Stimulated activated CD4-positive, alpha-beta T cell treated with anti-CD3 and anti-CD28 coated beads, Interleukin-1b, Interleukin-23, amount 100 ng/mL, for 48 hours (primary cell): ENCODE results near the gene NSMCE1.

Source experiments
- DNase-seq: peaks from one replicate; pipeline ENCODE4 v3.0.0-alpha.2; 2020

NSMCE1 gene

DNA sequence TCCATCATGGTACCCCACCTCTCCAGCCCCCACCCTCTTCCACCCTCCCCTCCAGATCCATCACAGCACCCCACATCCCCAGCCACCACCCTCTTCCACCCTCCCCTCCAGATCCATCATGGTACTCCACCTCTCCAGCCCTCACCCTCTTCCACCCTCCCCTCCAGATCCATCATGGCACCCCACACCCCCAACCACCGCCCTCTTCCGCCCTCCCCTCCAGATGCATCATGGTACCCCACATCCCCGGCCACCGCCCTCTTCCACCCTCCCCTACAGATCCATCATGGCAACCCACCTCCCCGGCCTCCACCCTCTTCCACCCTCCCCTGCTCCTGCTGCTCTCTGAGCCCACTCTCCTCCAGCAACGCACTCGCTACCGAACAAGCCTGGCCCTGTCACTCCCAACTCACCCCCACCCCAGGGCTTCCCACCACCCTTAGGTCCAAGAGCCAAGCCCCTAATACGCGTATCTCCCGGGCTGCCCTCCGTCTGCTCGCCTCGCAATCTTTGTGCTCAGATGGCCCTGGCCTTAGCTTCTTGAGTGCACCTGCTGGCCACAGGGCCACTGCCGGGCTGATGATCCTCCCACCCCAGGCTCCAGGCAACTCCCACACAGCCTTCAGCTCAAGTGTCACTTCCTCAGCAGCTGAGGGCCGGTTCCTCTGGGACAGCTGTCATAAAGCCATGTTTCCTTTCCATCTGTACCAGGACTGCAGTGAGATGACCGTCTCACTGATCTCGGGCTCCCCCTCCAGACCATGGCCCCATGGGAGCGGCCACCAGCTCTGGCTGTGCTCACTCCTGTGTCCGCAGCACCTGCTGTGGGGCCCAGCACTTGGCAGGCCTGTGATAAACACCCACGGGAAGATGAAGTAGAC lies 39.7 kb downstream of the NSMCE1 start:
- no peak for DNase-seq

- no peak for DNase-seq
These were observed 40.5 kb downstream of the NSMCE1 start for GRCh38 chr16:27228045-27228444.

DNA sequence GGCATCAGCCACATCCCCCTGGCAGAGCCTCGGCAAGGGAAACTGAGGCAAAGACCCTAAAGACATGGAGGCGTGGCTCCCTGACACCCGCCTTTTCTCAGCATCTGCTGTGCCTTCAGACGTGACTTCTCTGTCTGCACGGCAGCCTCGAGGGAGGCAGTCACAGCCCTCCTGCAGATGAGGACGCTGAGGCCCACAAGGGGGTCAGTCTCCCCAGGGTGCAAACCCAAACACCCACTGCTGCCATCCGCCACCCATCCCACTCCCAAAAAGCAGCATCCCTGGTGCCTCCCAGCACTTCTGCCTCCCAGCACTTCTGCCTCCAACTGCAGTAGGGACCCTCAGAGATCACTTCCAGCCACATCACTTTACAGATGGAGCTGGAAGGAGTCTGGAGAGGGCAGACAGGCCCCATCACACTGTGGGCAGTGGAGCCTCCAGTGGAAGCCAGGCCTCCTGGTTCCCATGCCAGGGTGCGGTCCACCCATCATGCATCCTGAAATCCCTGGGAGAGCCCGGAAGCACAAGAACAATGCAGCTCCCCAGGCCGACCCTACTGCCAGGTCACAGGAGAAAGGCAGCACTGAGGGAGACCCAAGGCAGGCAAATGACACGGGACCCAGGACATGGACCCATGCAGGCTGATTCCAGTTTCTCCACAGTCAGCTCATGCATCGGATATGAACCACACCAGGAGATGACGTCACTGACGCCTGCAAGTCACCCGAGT lies 41.4 kb downstream of the NSMCE1 start:
- no peak for DNase-seq

DNA sequence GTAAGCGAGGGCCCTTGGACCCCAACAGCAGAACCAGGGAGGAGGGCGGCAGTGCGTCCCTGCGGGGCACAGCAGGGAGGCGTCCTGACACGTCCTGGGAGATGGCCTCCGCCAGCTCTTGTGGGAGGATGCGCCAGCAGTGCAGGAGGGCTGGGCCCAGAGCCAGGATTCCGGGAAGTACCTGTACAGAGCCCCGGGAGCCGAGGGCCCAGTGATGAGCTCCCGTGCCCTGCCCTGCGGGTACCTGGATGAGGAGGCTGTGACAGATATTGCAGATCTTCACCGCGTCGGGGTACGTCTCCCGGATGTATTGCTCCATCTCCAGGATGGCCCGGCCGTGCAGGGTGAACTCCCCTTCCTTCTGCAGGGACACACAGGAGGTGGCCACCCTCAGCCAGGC lies 42.1 kb downstream of the NSMCE1 start:
- no peak for DNase-seq

- no peak for DNase-seq
These were observed 42.8 kb downstream of the NSMCE1 start for GRCh38 chr16:27225536-27226360.

DNA sequence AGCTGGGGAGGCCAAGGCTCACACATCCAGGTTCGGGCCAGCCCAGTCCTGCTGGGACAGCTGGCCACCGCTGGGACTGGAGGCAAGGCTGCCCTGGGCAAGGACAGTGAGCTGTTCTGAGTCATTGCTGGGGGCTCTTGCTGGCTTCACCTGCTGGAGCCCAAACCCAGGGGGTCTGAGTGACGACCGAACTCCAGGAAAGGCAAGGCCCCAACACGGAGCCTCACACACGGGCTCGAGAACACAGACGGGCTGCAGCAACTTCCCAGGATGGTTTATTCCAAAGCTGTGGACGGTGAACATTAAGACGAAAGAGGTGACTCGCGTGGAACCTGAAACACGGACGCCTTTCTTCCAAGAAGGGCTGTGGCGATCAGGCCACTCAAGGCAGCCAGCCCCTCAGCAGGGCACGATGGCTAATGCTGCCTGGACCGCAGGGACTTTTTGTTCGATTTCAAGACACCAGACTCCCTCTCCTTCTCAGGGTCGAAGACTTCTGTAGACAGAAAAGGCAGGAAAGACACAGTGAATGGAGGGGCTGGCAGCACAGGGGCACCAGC lies 43.8 kb downstream of the NSMCE1 start:
- no peak for DNase-seq

- no peak for DNase-seq
These were observed 44.3 kb downstream of the NSMCE1 start for GRCh38 chr16:27224271-27224737.

- no peak for DNase-seq
These were observed 44.9 kb downstream of the NSMCE1 start for GRCh38 chr16:27223701-27224100.

DNA sequence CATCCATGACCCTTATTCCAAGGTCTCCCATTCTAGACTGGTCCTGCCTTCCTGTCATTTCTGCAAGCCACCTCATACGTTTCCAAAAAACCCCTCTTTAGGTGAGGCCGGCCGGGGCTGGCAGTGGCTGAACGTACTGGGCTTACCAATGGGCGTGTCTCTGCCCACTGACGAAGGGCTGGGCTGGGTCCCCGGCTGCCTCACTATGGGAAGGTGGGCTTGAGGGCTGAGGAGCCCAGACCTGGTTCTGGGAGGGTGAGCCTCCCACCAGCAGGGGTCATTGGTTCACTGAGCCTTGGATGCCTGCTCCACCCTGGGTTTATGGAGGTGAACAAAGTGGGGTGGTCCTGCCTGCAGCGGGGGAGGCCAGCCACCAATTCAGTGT lies 45.4 kb downstream of the NSMCE1 start:
- DNase-seq = no peak

DNA sequence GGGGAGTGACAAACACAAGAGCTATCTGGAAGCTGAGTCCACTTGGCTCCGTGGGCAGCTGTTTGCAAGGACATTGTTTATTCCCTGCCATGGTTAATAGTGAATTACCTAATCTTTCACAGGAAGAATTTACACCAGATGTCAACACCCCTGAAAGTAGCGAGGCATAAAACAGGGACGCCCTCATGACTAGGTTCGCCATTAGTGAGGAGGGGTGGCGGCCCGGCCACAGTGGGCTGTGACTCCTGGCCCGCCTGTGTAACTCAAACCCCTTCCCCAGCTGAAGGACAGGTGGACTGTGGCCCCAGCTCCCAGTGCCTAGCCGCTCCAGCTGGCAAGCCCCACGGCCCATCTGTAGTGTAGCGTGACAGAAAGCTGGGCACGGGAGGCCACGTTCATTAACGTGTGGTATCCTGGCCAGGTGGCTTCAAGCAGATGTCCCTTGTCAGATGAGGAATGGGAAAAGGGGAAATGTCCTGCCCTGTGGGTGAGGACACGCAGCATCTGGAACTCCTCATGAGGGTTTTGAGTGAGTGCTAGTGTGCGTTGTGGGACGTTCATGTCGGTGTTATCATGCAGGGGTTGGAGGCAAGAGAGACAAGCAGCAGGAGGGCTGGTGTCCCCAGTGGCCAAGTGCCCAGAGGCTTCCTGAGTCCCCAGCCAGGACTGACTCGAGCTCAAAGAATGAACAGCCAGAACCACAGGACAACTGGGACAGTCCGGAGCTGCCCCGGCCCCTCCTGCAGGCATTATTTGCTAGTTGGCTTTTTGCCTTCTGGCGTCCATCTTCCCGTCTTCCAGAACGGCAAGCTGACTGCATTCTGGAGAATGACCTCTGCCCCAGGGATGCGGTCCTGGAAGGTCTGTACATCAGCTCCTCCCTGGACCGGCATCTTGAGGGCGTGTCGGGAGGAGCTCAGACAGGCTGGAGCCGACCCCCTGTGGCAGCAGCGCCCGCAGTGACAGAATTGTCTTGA lies 46.0 kb downstream of the NSMCE1 start:
- no peak for DNase-seq

DNA sequence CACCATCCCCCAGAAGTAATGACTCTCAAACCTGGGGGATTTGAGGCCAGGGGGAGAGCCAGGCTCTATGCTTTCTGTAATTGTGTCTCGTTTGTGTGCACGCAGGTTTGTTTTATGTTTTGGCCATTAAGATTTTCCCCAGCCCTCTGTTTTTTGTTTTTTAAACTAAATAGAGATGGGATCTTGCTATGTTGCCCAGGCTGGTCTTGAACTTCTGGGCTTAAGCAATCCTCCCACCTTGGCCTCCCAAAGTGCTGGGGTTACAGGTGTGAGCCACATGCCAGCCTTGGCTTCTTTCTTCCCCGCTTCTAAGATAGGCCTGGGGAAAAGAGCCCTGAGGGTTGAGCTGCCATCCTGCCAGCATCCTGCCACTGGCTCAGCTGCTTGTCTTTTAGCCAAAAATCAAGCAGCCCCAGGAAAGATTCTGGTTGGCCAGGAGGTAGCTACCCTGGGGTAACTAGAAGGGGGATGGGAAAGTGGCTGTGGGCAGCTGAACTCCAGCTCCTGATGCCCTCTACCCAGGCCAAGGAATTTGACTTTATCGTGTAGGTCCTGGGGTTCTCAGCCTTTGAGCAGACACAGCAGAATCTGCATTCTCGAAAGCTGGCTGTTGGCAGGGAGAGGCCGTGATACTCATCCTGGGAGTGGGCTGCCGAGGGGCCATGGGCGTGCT lies 46.9 kb downstream of the NSMCE1 start:
- DNase-seq = no peak

- DNase-seq = no peak
These were observed 47.6 kb downstream of the NSMCE1 start for GRCh38 chr16:27220991-27221390.

DNA sequence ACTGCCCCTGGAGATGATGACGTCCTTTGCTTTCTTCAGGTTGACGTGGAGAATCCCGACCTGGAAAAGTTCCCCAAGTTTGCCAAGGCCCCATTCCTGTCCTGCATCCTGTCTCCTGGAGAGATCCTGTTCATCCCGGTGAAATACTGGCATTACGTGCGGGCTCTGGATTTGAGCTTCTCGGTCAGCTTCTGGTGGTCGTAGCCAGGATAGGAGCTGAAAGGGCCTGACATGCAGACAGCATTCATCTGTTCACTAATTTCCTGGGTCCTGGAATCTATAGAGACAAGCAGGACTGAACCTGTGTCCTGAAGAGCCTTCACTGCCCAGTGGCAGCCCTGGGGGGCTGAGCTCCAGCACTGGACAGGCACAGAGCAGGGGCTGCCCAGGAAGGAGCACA lies 48.0 kb downstream of the NSMCE1 start:
- no peak for DNase-seq

DNA sequence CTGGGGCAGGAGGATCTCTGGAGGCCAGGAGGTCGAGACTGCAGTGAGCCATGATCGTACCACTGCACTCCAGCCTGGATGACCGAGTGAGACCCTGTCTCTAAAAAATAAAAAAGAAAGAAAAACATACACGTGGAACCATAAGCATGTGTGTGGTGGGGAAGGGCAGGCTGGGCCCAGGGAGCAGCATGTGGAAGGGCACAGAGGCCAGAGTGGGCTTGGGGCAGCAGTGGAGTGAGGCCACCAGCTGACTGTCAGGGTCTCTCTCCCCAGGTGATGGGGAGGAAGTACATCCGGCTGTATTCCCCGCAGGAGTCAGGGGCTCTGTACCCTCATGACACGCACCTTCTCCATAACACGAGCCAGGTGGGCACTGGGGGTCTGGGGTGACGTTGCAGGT lies 48.5 kb downstream of the NSMCE1 start:
- no peak for DNase-seq

DNA sequence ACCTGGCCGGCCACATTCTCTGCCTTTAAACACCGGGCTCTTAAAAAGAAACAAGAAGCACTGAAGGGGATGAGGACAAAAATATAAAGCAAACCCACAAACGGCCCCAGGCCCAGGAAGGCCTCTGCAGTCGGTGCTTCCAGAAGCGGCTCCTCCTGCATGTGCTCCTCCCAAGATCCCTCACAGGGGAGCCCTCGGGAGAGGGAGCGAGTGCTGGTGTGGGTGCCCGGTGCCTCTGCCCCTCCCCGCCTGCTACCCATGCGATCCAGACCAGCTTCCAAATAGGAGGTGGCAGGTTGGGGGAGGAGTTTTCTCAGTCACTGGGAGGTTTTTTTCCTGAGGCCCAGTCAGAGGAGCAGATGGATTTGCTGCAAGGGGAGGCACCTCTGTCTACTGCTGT lies 49.4 kb downstream of the NSMCE1 start:
- no peak for DNase-seq

DNA sequence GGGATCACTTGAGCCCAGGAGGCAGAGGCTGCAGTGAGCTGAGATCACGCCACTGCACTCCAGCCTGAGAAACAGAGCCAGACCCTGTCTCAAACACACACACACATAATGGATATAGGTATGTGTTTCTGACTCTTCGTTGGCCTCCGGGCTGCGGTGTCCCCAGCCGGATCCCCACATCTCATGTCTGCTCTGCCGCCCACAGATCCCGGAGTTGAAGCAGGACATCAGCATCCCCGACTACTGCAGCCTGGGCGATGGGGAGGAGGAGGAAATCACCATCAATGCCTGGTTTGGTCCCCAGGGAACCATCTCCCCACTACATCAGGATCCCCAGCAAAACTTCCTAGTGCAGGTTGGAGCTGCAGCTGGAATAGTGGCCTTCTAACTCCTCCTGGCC lies 49.8 kb downstream of the NSMCE1 start:
- DNase-seq = no peak

DNA sequence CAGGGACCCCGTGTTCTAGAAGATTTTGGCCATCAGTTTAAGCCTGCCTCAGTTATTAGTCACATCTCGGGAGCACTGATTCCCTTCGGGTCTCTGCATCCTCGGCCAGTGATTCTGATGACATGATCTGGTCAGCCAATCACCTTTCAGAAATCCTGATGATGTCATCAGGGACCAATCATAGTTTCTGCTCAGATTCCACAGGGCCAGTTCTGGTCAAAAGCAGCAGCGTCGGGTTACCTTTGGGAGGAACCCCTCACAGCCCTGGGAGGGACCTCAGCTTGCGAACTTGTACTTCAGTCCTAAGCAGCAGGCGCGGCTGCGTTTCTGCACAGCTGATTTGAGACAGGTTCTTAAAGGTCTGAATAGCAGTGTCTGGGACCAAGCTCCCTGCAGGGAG lies 51.3 kb downstream of the NSMCE1 start:
- DNase-seq = no peak

DNA sequence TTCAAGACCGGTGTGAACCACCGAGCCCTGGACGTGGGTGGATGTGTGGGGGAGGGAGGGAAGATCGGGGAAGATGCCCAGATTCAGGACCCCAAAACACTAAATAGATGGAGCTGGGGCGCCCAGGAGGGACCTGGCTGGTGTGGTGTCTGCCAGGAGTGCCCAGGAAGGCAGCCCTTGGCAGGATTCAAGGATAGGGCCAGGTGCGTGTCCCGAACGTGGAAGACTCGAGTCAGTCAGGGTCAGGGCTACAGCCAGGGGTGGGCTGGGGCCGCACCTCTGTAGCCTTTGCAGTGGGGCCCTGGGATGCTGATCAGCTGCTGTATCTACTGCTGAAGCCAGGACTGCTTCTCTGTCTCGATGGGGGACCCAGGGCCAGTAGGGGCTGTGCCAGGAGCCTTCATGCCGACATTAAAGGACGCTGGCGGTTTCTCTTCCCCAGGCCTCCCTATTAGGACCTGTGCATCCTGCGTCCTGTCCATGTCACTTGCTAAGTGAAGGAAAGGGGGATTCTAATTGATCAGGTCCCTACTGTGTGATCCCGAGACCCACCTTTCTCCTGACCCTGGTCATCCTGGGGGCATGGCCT lies 52.2 kb downstream of the NSMCE1 start:
- no peak for DNase-seq

GRCh38 chr16:27215660-27216059 lies 52.9 kb downstream of the NSMCE1 start:
- no peak for DNase-seq

DNA sequence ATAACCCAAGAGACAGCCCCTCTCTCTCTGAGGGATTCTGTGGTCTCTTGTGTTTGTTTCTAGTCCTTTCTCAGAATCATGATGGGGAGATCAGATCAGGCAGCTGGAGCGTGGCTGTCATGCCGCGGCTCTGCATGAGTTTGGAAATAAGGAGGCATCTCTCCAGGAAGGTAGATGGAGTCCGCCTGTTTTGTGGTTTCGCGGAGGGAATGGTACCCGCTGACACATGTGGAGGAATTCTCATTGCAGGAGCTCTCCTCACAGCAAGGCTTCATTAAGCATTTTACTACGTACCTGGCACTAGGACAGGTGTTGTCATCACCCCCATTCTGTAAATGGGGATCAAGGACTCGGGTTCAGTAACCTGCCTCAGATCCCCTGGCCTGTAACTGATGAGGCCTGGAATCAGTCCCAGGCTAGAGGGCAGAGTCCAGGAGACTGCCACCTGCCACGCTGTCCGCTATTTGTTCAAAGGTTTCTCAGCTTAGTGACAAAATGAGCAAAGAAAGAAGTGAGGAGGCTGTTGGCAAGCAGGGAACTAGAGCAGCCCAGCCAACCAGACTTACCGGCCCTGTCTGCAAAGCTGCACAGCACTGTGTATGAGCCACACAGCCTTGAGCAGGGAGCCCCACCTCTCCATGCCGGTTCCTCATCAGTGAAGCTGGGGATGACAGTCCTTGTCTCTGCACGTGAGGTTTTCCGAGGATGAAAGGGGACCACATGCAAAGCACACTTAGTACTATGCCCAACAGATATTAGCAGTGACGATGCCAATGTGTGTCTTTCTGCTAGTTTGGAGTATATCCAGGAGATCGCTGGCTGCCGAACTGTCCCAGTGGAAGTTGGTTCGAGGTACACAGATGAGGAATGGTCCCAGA lies 54.2 kb downstream of the NSMCE1 start:
- DNase-seq = no peak
